Right renal cortex interstitium (tissue), 3 donors: ENCODE measurements around the gene RPL29. TPM values are rescaled to one million over a fixed set of nuclear protein-coding genes. Genes with fewer than 3 reads are reported as not detected.

Source experiments
- DNase-seq, 3 donors: peaks; one replicate each; pipeline ENCODE4 v3.0.0-alpha.2; 2013; ENCODE audit warnings: low read depth in 3 of 3, low spot score in 2 of 3
- polyA plus RNA-seq, 3 donors: library from polyadenylated mRNA; unstranded; fragments of 120-200 nt; gene quantifications; one replicate each; pipeline ENCODE4 v1.2.1, GENCODE V29; 2013; ENCODE audit not compliant: insufficient read length in 3 of 3

RPL29 gene
- polyA plus RNA-seq, 3 donors: 1,608 to 1,744 (median 1,623) TPM

- no peak for DNase-seq
Measured at GRCh38 chr3:52028572-52028971, 32.9 kb upstream of the RPL29 start.

- no peak for DNase-seq
Measured at GRCh38 chr3:52026041-52026440, 30.3 kb upstream of the RPL29 start.

GRCh38 chr3:52025453-52025852 lies 29.8 kb upstream of the RPL29 start:
- no peak for DNase-seq

- no peak for DNase-seq
Measured at GRCh38 chr3:52024765-52025452, 29.2 kb upstream of the RPL29 start.

DNA sequence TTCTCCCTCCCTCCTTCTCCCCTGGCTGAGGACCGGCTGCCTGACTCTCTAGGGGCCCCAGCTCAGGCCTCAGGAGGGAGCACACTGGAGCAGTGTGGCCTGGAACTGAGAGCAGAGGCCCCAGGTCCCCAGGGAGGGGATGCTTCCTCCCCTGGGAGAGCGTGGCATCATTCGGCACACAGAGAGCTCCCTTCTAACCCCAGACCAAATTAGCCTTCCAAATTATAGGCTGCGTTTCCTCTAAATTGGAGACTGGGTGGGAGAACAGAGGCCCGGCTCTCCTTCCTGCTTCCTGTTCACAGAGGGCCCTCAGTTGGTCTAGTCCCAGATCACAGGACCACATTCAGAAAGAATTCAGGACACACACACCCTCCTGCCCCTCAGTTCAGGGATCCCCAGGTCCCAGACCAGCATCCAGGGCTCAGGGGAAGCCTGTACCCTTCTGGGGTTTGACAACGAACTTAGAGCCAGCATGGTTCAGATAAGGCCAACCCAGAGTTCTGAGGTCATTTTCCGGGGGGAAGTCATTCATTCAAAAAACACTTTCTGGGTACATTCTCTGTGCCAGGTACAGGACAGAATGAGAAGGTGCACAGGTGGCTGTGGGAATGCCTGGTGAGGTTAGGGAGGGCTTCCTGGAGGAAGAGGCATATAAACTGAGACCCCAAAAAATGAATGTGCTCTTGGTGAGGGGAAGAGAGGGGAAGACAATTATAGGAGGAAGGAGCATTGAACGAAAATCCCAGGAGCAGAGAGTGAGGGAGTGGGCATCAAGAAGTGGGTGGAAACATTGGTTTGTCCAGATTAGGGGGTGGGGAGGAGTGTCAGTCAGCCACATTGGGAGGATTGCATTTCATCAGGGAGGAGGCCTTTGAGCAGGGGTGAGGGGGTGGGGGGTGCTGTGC lies 28.4 kb upstream of the RPL29 start:
- DNase-seq: no peak

DNA sequence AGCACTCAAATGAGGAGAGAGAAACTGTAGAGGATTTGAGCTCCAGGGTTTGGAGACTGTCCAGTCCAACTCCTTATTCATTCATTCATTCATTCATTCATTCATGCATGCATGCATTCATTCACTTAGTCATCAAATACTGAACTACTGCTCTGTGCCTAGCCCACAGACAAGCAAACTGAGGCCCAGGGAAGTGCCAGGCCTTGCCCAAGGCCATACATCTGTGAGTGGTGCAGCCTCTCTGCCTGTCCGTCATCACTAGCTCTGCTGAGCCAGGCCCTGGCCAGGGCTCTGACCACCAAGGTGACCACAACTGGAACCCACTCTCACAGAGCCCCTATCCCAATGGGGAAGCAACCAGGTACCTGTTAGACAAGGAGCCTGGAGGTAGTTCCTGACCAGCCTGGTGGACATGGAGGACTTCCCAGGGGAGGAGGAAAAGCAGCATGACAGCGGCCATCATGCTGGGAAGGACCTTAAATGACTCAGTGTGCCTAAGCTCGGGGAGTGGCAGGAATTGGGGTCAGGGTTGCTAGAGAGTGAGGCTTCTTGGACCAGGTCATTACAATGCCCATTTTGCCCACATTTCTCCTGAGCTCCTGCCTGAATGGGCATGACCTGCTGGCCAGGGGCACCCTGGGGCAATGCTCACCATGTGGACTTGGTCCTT lies 27.5 kb upstream of the RPL29 start:
- no peak for DNase-seq

GRCh38 chr3:52022323-52023100 lies 26.8 kb upstream of the RPL29 start:
- DNase-seq: no peak

GRCh38 chr3:52021489-52022268 lies 26.0 kb upstream of the RPL29 start:
- no peak for DNase-seq

GRCh38 chr3:52020796-52021195 lies 25.1 kb upstream of the RPL29 start:
- no peak for DNase-seq

DNA sequence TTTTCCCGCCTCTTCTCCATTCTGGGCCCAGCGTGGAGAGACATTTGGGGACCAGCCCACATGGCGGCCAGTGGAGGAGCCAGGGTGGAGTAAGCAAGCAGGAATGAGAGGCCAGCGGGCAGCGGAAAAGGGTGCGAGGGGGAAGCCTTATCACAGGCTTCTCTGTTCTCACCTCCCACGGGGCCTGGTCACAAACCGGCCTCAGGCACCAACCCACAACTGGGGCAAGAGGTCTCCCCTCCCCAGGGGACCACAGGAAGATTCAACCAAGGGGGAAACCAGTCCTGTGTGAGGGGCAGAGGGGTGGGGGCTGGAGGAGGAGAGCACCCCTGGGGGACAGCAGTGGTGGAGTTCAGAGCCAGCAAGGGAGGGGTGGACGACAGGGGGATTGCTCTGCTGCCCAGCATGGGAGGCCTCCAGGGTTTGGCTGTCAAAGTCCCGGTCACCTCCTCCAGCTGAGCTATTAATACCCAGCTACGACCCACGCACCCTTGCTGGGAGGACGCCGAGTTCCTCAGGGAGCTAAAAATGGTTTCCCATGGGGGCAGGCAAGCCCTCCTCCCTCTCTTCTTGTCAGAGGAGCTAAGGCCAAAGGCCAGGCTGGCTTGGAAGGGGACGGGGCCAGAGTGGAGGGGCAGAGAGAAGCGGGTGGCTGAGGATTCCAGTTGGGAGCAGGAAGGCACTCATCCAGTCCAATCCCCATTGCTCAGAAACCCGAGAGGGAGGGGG lies 23.8 kb upstream of the RPL29 start:
- DNase-seq: no peak

DNA sequence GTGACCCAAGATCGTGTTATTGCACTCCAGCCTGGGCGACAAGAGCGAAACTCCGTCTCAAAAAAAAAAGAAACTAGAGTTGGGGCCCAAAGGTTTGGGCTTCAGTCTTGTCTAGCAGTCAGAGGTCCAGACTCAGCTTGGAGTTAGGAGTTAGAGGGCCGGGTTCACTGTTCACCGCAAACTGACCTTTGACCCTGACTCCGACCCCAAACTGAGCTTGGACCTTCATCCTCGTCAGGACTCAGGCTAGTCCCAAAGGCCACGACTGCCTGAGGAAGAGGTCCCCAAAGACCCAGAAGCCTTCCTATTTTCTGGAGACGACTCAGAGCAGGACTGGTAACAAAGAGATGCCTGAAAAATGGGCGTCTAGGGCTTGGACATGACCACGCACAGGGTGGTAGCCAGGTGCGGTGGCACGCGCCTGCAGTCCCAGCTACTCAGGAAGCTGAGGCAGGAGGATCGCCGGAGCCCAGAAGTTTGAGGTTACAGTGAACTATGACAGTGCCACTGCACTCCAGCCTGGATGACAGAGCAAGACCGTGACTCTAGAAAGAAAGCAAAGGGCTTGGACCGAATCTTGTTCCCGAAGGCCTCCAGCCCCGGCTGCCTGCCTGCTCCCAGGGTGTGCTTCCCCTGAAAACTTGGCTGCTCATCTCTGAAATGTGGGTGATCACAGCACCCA lies 22.8 kb upstream of the RPL29 start:
- no peak for DNase-seq

DNA sequence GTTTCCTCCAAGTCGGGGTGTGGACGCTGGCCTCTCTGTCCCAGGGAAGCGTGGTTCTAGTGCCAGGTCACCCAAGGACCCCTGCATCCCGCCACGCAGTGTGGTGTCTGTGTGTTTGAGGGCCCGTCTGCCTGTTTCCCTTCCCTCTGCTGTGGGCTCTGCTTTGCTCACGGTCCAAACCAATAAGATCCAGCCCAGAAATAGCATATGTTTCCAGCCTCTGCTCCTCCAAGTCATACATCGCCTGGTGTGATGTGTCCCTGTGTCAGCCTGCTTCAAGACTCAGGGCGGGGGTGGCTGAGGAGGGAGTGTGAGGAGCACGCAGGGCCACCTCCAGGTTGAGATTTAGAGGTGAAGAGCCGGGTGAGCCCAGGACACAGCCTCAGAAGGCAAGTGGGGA lies 21.9 kb upstream of the RPL29 start:
- no peak for DNase-seq

DNA sequence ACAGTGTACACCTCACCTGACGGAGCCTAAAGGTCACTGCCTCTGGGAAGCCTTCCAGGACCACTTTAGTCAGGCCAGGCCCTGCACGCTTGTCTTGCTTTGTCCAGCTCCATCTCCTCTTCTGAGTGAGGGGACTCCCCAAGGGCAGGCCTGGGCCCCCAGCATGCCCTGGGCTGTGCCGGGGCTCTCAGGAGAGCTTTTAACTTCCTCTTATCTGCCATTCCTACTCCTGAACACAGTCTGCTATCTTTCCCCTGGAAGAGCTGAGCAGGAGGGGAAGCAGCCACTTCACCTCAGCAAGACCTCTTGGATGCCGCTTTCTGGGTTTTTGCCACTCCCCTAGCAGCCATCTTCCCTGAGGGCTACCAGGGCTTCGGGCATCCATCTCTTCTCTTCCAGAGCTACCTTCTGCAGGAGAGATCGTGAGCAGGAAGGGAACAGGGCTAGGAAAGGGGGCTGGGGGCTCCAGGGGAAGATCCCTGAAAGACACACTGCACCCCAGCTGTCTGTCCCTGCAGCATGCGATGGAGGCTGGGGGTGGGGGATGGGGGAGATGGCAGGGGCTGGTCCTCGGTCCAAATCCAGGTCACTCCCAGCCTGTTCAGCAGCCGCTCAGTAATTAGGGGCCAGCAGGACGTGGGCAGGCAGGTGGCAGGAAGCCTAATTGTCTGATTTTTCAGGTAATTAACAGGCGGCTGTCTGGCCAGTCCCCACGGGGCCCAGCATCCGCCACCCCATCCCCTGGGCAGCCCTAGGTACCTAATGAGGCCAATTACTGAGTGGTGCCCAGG lies 19.9 kb upstream of the RPL29 start:
- no peak for DNase-seq

DNA sequence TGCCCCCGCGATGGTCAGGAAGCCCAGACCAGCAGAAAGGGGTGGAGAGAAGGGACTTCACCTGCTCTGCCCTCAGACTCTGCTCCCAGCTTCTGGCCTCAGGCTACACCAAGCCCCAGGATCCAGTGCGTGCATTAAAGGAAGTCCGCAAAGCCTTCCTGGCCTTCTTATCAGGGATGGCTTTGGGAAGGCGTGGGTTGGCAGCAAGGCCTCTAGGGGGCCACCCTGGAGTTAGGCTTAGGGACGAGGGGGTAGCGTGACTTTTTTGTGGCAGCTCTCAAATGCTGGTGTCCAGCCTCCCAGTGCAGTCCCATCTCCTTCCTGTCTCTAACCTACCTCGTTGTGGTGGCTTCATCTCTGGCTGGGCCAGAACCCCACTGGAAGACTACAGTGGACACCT lies 18.9 kb upstream of the RPL29 start:
- no peak for DNase-seq

DNA sequence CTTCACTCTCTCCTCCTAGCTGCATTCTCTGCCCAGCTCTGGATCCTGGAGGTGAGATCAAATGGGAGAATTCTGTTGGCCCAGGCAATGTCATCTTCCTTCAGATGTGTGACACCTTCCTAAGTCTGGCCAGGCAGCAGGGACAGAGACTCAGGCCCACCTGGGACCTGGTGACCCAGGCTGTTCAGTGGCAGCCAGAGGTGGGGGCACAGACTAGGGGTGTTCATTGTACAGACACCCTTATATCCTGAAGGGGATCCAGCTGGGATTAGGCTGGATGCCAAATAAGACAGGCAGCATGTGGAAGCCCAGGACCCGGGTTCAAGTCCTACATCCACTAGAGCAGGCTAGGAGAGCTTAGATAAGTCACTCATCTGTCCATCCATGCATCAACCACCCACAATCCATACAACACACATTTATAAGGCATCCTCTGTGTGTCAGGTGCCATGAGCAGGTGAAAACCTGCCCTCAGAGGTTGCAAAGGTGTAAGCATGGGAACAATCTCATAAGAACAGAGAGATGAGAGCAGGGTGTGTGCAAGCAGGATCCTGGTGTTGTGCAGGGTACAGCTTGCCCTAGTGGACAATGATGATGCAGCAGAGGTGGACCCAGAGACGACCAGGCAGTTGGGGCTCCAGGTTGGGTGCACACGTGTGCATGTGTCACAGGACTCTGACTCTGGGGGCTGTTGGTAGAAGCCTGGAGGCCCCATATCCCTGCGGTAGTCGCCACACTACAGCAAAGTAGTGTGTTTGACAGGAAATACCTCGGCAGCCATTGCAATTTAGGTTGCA lies 18.3 kb upstream of the RPL29 start:
- no peak for DNase-seq

GRCh38 chr3:52012699-52013098 lies 17.0 kb upstream of the RPL29 start:
- DNase-seq: no peak

DNA sequence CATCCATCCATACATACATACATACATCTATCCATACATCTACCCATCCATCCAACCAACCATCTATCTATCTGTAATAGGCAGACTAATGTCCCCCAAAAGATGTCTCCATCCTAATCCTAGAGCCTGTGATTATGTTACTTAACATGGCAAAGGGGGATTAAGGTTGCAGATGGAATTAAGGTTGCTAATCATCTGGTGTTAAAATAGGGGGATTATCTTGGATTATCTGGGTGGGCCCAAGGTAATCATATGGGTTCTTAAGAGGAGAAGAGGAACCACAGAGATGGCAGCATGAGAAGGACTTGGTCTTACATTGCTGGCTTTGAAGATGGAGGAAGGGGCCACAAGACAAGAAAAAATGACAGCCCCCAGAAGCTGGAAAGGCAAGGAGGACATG lies 14.7 kb upstream of the RPL29 start:
- no peak for DNase-seq
